ENCODE measurements around the gene FAM20C.

The FAM20C gene

GRCh38 chr7:159370-160270 lies 32.8 kb upstream of the FAM20C start:
- DNase-seq = no peak

- DNase-seq = no peak
Observed at GRCh38 chr7:160958-161725, 31.2 kb upstream of the FAM20C start.

- DNase-seq = no peak
Observed at GRCh38 chr7:162632-163297, 29.6 kb upstream of the FAM20C start.

GRCh38 chr7:163298-163695 lies 29.1 kb upstream of the FAM20C start:
- no peak for DNase-seq

DNA sequence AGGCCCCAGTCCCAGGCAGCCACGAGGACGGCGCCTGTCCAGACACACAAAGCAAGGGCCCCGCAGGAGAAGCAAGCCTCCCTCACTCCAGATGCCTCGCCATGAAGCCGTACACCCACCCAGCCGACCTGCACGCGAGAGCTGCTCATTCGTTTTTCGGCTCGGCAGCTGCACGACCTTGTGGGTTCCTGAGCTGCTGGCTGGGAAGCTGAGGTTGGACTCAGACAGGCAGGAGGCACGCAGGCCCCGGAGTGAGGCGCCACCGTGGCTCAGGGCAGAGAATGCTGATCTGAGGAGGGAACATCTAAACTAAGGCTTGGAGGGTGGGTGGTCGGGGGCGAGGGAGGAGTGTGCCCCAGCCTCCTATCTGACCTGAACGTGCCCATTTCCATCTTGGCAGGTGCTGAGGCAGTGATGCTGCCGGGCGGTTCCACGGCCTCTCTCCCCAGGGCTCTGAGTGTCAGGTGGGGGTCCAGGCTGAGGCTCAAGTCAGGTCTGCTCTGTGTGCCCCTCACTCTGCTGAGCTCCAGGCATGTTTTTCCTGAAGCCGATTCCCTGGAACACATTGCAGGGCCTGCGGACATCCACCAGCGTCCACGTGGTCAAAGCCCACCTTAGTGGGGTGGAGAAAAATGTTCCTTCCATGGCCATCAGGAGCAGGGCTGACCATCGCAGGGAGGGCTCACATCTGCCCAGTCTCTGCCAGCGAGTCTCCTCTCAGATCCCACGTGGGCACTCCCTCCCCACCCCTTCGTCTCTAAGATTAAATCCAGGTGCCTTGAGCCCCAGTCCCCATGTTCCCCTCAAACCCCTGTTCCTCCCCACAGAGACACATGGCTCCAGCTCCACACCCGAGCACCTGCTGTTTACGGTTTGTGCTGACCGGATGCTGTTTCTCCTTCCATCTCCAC lies 28.1 kb upstream of the FAM20C start:
- no peak for DNase-seq

DNA sequence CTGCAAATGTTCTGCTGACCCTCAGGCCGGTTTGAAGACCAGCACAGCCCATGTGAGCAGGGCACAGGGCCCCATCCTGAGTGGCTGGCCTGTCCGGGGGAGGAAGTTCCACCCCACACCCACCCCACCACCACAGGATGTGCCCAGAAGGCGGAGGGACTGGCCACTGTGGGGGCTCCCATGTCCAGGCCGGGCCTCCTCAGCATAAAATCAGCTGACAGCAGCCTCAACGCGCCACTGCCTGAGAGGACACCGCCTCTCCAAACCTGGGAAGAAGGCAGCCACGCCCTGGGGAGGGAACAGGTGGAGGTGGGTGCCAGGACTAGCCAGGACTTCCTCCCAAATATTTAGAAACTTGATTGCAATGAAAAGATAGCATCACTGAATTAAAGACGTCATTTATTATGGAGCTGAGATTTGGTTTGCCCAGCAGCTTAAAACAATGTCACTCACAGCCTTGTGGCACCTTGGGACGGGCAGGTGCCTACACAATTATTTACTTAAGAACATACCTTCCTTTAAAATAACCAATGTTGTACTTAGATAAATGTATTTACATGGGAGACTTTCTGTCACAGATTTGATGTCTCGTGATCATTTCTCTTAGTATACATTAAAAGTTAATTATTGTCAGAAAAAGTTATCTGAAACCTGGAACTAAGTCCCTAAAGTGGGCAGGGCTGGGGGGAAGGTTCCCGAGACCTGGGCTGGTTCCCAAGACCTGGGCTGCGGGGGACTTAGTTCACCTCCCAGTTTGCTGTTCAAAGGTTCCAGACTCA lies 27.3 kb upstream of the FAM20C start:
- no peak for DNase-seq

GRCh38 chr7:165661-166337 lies 26.6 kb upstream of the FAM20C start:
- no peak for DNase-seq

DNA sequence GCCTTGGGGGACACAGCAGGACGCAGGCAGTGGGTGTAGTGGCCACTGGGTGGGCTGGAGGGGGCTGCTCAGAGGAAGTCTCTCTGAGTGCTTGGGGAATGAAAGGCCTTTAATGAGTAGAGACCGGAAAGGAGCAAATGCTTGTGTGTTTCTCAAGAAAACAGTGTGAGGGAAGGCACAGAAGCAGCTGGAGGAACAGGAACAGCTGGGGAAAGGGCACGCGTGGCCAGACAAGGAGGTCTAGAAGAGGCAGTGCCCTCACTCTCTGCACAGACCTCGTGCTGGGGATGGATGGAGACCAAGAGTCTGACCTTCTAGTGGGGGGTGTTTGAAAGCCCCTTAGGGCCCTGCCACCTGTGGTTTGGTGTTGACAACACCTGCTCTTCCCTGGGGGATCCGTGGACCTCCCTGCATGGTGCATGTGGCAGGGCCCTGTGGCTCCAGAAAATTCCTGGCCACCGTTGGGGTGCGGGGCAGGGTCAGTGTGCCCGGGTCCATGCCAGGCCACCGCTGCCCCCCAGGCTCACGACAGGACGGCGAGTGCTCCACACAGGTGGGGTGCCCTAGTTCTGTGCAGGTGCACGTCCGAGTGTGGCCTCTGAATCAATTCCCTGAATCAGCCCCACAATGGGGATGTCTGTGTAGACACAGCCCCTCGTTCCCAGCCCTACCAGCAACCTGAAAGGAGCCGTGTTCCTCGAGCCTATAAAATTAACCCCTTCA lies 25.9 kb upstream of the FAM20C start:
- DNase-seq = no peak

GRCh38 chr7:167090-167855 lies 25.1 kb upstream of the FAM20C start:
- peak in 1 of 2 donors; percentile 11 for DNase-seq

- no peak for DNase-seq
Observed at GRCh38 chr7:167976-168791, 24.2 kb upstream of the FAM20C start.

- DNase-seq = no peak
Observed at GRCh38 chr7:169276-170172, 22.8 kb upstream of the FAM20C start.

GRCh38 chr7:170551-171363 lies 21.6 kb upstream of the FAM20C start:
- no peak for DNase-seq

GRCh38 chr7:171364-171904 lies 20.9 kb upstream of the FAM20C start:
- no peak for DNase-seq

DNA sequence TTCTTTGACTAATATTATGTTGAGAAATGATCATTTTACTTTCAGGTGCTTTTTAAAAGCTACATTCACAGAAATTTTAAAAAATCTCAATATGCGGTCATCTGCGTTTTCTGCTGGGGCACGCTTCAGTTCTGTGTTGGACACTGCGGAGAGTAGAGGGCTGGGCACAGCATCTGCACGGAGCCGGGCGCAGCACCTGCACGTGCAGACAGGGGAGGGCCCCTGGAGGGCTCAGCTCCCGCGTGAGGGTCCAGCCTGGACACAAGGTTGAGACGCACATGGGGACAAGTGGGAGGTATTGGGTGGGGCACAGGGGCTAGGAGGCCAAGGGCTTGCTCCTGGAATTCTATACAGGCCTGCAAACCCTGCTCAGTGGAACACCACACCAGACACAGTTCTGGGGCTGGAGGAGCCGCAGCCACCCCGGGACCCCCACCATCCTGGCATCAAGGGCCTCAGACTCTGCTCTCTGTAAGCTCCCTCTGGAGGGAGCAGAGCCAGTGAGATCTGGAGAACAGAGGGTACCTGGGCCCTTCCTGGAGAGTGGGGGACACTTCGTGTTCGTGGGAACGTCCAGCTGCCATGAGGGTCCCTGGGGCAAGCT lies 20.4 kb upstream of the FAM20C start:
- DNase-seq = no peak

DNA sequence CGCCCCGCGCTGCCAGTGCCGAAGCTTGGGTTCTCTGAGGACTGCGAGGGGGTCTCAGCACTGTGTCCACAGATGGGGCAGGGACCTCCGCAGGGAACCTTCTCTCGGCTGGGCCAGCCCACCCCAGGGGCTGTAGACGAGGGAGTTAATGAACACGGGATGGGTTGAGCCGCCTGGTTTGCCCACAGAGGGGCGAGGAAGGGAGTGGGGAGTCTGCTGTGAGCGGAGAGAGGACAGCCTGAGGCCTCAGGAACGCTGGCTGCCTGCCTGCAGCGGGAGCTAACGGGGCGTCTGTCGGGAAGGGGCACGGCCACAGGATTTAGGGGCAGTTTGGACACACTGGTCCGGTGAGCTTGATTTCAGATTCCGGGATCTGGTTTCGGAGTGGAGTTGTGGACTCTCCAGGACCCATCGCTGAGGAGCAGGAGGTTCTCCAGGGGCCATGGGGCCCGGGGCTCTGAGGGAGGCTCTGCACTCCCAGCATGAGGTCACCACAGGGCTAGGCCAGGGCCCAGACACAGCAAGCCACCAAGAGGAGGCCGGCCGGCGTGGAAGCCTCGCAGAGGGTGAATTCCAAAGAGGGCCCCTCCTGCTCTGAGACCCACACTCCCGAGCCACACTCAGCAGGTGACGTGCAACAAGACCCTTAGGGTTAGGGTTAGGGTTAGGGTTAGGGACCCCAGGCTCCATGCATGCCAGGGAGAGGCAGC lies 19.0 kb upstream of the FAM20C start:
- no peak for DNase-seq

Data from bone marrow (tissue), 2 donors.